GM23248 (cell line): ENCODE results near the gene PDSS2.

Source experiments
- EZH2 ChIP-seq: fragments of 200-600 bp; sonication (generic); IDR thresholded peaks from 2 replicates; pipeline ENCODE4 v1.6.1; 2018; ENCODE audit warnings: antibody characterized with exemption, mild to moderate bottlenecking; ENCODE audit not compliant: insufficient read depth, poor library complexity, severe bottlenecking
- EZH2phosphoT487 ChIP-seq: fragments of 200-600 bp; sonication (generic); IDR thresholded peaks from 2 replicates; pipeline ENCODE4 v1.6.1; 2018; ENCODE audit warnings: antibody characterized with exemption, moderate library complexity, mild to moderate bottlenecking, low read depth; ENCODE audit not compliant: insufficient read depth

DNA sequence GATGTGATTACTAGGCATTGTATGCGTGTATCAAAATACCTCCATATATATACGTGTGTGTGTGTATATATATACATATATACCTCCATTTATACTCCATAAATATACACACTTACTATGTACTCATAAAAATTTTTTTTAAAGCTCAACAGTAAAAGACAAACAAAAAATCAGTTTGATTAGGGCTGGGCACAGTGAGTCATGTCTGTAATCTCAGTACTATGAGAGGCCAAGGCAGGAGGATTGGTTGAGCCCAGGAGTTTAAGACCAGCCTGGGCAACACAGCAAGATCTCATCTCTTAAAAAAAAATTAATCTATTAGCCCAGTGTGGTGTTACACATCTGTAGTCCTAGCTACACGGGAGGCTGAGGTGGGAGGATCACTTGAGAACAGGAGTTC is 24.6 kb downstream of the PDSS2 start:
- no peak for TF ChIP-seq EZH2
- TF ChIP-seq EZH2phosphoT487 = no peak
